Epithelial cell of prostate (primary cell): ENCODE results near the gene RNF130.
"Not testable (repeated sequence)": the region's sequence is repeated elsewhere in the genome, so short reads cannot be mapped to it uniquely, and the experiment has no call there.

Experiments
- DNase-seq: peaks from one replicate; pipeline ENCODE4 v3.0.0-alpha.2; 2011; ENCODE audit warnings: low read depth, low spot score
- H3K27ac ChIP-seq: fragments of 450-650 bp; 2 replicates; pipeline ENCODE4 v1.5.1; 2017; ENCODE audit warnings: mild to moderate bottlenecking

Gene RNF130

GRCh38 chr5:180027459-180028089 lies 44.0 kb downstream of the RNF130 start:
- H3K27ac ChIP-seq: no peak overlapping the region
- no peak for DNase-seq

DNA sequence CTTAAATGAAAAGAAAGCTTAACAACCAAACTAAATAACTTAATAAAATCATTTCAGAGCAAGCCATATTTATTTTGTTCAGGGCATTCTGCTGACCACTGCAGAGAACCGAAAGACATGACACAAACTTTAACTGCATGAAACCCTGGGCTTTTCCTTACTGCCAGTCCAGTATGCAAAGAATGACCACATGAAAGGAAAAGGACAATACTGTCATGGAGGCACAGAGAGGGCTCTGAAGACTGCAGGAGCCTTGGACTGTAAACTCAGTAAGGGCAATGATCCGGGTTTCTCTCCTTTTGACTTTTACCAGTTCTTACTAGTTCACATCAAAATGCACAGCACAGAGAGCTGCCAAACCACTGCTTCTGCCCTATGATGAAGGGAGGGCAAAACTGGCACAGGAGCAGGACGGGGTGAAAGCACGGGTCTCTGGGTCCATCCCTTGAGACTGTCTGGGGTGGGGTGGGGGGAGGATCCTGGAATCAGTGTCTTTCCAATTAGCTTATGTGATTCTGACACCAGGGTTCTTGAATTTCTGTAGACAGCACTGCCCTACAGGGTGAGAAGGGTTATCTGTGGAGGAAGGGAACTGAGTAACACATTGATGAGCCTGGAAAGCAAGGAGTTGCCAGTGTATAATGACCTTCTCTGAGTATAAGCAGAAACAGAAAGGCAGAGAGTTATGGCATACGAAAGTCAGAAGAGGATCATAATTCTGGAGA lies 44.7 kb downstream of the RNF130 start:
- no peak for DNase-seq
- H3K27ac ChIP-seq: no peak overlapping the region

GRCh38 chr5:180026320-180026719 lies 45.2 kb downstream of the RNF130 start:
- DNase-seq: no peak
- H3K27ac ChIP-seq: no peak overlapping the region

DNA sequence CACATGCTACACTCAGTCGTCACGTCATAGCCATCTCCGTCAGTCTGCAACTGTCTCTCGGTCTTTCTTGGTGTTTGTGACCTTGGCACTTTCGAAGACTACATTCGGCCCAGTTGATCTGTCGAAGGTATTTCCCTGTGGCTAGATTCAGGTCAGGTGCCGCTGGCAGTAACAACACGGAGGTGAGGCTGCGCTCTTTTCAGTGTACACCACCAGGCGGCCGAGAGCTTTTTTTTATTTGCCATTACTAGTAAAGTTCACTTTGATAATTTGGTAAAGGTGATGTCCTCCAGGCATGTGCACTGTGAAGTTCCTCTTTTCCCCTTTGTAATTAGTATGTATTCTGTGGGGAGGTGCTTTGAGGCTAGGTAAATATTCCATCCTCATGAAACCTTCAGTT lies 49.7 kb downstream of the RNF130 start:
- DNase-seq: no peak

DNA sequence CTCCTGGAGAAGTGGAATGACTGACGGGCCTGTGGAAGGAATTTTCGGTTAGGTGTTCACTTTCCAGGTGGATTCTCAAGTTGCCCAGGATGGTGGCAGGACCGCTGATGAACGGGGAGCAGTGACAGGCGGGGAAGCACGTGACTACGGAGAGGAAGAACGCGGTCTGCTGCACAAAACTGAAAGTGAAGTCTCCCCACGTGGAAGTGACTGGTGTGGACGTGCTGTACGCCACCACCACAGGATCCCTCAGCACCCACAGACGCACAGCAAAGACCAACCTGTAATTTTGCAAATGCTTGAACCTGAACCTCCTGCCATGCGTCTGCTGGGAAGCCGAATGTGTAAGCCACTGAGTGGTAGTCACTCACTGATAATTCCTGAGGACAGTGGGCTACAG lies 51.4 kb downstream of the RNF130 start:
- DNase-seq: no peak
- no peak overlapping the region for H3K27ac ChIP-seq

More for the DNA sequence above, 49.7 kb downstream of the RNF130 start:
- H3K27ac ChIP-seq: no peak overlapping the region

DNA sequence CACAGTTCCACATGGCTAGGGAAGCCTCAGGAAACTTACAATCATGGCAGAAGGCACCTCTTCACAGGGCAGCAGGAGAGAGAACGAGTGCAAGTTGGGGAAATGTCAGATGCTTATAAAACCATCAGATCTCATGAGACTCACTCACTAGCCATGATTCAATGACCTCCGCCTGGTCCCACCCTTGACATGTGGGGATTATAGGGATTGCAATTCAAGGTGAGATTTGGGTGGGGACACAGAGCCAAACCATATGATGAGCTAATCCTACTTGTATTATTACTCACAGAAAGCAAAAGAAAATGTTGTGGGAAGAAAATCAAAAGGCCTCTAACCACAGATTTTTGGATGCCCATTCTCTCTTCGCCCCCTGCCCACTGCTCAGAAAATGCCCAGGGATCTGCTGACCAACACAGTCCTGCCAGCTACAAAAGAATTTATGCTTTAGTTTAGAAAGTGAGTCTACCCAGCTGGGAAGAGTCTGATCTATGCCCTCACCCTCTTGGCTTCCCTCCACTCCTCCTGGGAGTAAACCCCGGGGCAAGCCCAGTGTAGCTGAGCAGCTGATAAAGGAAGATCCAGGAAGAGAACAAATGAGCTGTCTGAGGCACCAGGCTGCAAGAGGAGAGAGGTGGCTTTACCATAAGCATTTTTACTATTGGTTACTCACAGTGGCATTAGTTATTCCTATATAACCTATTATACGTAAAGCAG lies 53.1 kb downstream of the RNF130 start:
- H3K27ac ChIP-seq: no peak overlapping the region
- no peak for DNase-seq

- not testable (repeated sequence) for DNase-seq, H3K27ac ChIP-seq
Observed at GRCh38 chr5:180015523-180015922, 56.0 kb downstream of the RNF130 start.

- no peak for DNase-seq
- H3K27ac ChIP-seq: no peak overlapping the region
Observed at GRCh38 chr5:180013678-180014077, 57.9 kb downstream of the RNF130 start.

GRCh38 chr5:180012316-180012715 lies 59.2 kb downstream of the RNF130 start:
- no peak for DNase-seq
- no peak overlapping the region for H3K27ac ChIP-seq

DNA sequence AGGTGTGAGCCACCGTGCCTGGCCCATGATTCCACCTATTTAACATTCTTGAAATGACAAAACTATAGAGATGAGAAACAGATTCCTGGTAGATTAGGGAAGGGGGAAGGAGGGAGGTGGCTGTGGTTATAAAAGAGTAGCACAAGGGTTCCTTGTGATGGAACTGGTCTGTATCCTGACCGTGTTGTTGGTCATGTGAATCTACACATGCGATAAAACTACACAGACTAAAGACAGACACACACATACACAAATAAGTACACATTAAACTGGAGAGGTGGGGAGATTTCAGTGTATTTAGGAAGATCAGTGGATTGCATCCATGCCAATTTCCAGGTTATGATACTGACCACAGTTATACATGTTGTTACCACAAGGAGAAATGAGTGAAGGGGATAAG lies 60.9 kb downstream of the RNF130 start:
- no peak for DNase-seq

GRCh38 chr5:180009581-180009980 lies 62.0 kb downstream of the RNF130 start:
- DNase-seq: no peak
- H3K27ac ChIP-seq: no peak overlapping the region

More for the DNA sequence above, 60.9 kb downstream of the RNF130 start:
- no peak overlapping the region for H3K27ac ChIP-seq

GRCh38 chr5:180008433-180008832 lies 63.1 kb downstream of the RNF130 start:
- H3K27ac ChIP-seq: no peak overlapping the region
- no peak for DNase-seq

DNA sequence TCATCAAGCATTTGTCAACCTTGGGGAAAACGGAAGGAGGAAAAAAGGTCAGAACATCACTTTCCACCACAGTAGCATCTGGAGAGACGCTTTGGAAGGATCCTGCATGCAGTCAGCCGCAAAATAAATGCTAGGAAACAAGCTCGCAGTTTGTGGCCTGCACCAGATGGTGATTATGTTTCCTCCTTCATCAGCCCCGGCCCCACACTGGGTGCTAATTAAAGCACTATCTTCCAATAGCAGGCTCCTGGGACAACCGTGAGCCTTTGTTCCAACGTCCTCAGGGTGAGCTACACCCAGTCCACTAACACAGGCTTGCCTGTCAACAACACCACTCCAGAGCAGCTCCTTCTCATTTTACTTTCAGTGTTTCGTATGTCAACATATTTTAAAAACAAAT lies 64.0 kb downstream of the RNF130 start:
- no peak overlapping the region for H3K27ac ChIP-seq
- DNase-seq: no peak

DNA sequence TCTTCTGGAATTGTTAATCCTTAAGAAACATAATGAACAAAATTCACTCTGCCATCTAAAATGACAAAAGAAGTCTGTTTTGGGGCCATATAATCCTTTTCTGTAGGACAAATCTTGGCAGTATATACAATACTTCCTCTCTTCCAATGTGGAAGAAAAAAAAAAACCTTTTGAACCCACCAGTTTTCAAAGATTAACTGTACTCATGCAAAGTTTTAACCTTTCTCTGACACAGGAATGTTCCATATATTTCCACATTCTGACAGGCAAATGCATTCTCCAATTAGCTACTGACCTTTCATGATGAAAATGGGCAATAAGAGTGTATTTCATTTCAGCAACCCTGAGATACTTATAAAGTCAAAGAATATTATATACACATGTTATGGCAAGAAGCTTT lies 65.4 kb downstream of the RNF130 start:
- no peak overlapping the region for H3K27ac ChIP-seq
- DNase-seq: no peak

GRCh38 chr5:180003127-180003526 lies 68.4 kb downstream of the RNF130 start:
- DNase-seq: no peak
- H3K27ac ChIP-seq: no peak overlapping the region

- DNase-seq: no peak
- no peak overlapping the region for H3K27ac ChIP-seq
Observed at GRCh38 chr5:180001742-180002141, 69.8 kb downstream of the RNF130 start.

DNA sequence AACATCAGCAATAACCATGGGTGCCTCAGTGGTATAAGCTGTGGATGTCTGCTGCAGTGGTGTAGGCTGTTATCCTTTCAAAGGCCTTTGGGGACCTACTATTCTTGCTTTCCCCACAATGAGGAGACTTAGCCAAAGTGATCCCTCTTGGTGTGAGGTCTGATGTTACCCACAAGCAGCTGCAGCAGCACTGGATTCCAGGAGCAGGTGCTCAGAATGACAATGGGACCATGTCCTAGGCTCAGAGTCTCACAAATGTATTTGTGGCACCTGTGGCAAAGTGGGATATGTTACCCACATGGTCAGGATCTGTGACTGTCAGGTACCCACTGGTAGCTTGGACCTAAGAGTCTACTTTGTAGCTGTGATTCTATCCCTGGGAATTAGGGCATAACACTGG lies 70.4 kb downstream of the RNF130 start:
- DNase-seq: no peak
- H3K27ac ChIP-seq: no peak overlapping the region

DNA sequence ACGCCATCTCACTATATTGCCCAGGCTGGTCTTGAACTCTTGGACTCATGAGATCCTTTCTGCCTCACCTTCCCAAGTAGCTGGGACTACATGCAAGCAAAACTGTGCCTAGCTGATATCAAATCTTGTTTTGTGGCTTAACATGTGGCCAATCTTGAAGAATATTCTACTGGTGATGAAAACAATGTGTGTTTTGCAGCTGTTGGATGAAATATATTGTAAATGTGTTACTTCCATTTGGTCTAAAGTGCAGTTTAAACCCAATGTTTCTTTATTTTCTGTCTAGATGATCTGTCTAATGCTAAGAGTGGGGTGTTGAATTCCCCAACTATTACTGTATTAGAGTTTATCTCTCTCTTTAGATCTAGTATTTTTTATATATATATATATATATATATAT lies 73.1 kb downstream of the RNF130 start:
- no peak overlapping the region for H3K27ac ChIP-seq

DNA sequence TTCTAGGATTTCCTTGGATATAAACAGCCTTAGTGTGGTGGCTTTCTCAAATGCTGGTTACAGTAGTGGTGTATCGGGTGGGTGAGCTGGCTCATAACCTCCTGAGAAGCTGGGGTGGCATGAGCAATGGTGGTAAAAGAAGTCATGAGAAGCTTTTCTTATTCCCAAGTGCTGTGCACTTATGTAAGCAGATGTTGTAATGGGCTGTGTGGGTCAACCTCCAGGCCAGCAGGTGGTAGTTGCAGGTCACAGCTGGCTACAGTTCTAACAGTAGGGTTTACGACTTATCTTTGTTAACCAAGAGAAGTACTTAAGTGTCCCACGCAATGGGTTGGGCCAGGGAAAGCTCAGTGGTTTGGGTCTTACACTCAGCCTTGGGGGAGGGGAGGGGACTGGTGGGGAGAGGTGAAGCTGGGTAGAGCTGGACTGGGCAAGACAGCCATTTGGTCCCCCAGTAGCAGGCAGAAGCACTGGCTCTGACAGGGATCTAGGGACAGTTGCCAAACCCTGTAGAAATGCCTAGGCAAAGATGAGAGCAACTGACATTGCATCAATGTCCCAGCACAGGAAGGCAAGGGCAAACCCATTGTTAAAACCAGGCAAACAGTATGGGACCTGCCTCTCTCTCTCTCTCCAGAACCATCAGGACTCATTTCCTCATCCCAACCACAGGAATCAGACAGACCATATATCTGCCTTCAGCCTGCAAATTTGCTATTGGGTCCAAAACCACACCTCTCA lies 76.8 kb downstream of the RNF130 start:
- DNase-seq: no peak
- no peak overlapping the region for H3K27ac ChIP-seq

More for the DNA sequence above, 73.1 kb downstream of the RNF130 start:
- DNase-seq: no peak

DNA sequence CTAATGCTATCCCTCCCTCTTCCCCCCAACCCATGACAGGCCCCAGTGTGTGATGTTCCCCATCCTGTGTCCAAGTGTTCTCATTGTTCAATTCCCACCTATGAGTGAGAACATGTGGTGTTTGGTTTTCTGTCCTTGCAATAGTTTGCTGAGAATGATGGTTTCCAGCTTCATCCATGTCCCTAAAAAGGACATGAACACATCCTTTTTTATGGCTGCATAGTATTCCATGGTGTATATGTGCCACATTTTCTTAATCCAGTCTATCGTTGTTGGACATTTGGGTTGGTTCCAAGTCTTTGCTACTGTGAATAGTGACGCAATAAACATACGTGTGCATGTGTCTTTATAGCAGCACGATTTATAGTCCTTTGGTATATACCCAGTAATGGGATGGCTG lies 78.7 kb downstream of the RNF130 start:
- not testable (repeated sequence) for DNase-seq, H3K27ac ChIP-seq

GRCh38 chr5:179991106-179991505 lies 80.5 kb downstream of the RNF130 start:
- DNase-seq: no peak

More at GRCh38 chr5:179991106-179991505, 80.5 kb downstream of the RNF130 start:
- no peak overlapping the region for H3K27ac ChIP-seq
